Glutamatergic neuron (in vitro differentiated cells): ENCODE measurements around the gene PTPRT. TPM values are rescaled to one million over a fixed set of nuclear protein-coding genes. Genes with fewer than 3 reads are reported as not detected.

Source experiments
- DNase-seq: peaks from one replicate; pipeline ENCODE4 v3.0.0; 2022
- H3K27ac Mint-ChIP-seq: one replicate; pipeline ENCODE4 v1.8.0; 2020; ENCODE audit warnings: mild to moderate bottlenecking, mixed read lengths, inconsistent platforms; ENCODE audit not compliant: unreplicated experiment
- H3K27me3 Mint-ChIP-seq: one replicate; pipeline ENCODE4 v1.8.0; 2020; ENCODE audit warnings: mild to moderate bottlenecking, moderate library complexity, mixed read lengths, inconsistent platforms; ENCODE audit not compliant: unreplicated experiment
- H3K36me3 Mint-ChIP-seq: one replicate; pipeline ENCODE4 v1.8.0; 2020; ENCODE audit warnings: mild to moderate bottlenecking, mixed read lengths, inconsistent platforms; ENCODE audit not compliant: unreplicated experiment
- H3K4me1 Mint-ChIP-seq: one replicate; pipeline ENCODE4 v1.8.0; 2020; ENCODE audit warnings: mild to moderate bottlenecking, low read depth, mixed read lengths, inconsistent platforms; ENCODE audit not compliant: unreplicated experiment
- H3K4me3 Mint-ChIP-seq: one replicate; pipeline ENCODE4 v1.8.0; 2020; ENCODE audit warnings: mild to moderate bottlenecking, mixed read lengths, inconsistent platforms; ENCODE audit not compliant: unreplicated experiment
- H3K9me3 Mint-ChIP-seq: one replicate; pipeline ENCODE4 v1.8.0; 2020; ENCODE audit warnings: mild to moderate bottlenecking, moderate library complexity, mixed read lengths, inconsistent platforms; ENCODE audit not compliant: unreplicated experiment
- total RNA-seq: library from RNA; stranded (reverse); fragmentation: NEBNext Ultra II Directional; extraction: Animal tissue kit (Norgen Biotek cat#: 25700); gene quantifications from one replicate; pipeline ENCODE4 v1.2.1, GENCODE V29; 2021; ENCODE audit not compliant: unreplicated experiment
- TF ChIP-seq, protein P1 (sequence below): fragments of 200-600 bp; sonication (generic); IDR thresholded peaks from one replicate; pipeline ENCODE4 v1.5.0; 2021; ENCODE audit not compliant: partially characterized antibody, unreplicated experiment

The PTPRT gene
- total RNA-seq, 1 donor from 2014 or later: 1.9 TPM

DNA sequence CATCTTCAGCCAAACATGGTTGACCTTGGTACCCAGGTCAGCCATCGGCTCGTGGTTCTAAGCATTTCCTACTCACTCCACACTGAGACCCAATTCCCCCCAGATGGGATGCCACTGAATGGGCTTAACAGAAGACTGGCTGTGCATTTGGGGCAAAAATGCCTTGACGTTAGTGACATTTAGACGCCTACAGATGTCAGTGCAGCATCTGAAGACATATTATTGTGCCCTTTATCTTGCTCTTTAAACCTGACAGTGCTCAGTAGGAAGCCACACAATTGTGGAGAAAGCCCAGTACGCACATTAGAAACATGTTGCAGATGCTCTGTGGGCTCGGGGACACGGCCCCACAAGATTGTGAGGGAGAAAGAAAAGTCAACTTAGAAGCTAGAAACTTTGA, 414.7 kb downstream of the PTPRT start:
- no peak for DNase-seq
- Mint-ChIP-seq H3K4me3 (no peak overlapping the region), H3K36me3 (no peaks in the 10 kb centered on the region), H3K4me1 (no peaks in the 10 kb centered on the region), H3K27me3 (peaks cover 5% of the 10 kb centered on the region), H3K27ac (no peak overlapping the region), H3K9me3 (peaks cover 2% of the 10 kb centered on the region)
- TF ChIP-seq, protein P1, sequence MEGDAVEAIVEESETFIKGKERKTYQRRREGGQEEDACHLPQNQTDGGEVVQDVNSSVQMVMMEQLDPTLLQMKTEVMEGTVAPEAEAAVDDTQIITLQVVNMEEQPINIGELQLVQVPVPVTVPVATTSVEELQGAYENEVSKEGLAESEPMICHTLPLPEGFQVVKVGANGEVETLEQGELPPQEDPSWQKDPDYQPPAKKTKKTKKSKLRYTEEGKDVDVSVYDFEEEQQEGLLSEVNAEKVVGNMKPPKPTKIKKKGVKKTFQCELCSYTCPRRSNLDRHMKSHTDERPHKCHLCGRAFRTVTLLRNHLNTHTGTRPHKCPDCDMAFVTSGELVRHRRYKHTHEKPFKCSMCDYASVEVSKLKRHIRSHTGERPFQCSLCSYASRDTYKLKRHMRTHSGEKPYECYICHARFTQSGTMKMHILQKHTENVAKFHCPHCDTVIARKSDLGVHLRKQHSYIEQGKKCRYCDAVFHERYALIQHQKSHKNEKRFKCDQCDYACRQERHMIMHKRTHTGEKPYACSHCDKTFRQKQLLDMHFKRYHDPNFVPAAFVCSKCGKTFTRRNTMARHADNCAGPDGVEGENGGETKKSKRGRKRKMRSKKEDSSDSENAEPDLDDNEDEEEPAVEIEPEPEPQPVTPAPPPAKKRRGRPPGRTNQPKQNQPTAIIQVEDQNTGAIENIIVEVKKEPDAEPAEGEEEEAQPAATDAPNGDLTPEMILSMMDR: no peak

DNA sequence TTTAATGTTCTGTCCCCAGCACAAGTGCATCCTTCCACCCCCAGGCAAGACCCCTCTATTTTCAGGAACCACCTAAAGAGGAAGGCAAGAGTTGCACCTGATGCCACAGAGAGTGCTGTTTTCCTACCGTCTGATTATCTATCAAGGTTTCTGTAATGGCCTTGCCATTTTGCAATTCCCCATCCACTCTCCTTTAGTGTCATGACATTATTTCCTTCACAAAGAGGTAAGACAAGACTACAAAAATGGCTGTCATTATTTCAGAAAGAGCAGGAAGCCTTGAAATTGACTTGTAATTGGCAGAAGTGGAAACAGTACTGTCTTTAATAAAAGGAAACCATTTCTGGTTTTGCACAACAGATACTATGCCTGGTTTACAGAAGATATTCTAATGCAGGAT, 426.7 kb downstream of the PTPRT start:
- no peaks in the 10 kb centered on the region for H3K36me3 Mint-ChIP-seq
- no peaks in the 10 kb centered on the region for H3K27me3 Mint-ChIP-seq
- TF ChIP-seq, protein P1: no peak
- H3K27ac Mint-ChIP-seq: no peak overlapping the region
- DNase-seq: no peak
- H3K4me1 Mint-ChIP-seq: no peaks in the 10 kb centered on the region
- no peak overlapping the region for H3K4me3 Mint-ChIP-seq
- H3K9me3 Mint-ChIP-seq: peaks cover 4% of the 10 kb centered on the region

DNA sequence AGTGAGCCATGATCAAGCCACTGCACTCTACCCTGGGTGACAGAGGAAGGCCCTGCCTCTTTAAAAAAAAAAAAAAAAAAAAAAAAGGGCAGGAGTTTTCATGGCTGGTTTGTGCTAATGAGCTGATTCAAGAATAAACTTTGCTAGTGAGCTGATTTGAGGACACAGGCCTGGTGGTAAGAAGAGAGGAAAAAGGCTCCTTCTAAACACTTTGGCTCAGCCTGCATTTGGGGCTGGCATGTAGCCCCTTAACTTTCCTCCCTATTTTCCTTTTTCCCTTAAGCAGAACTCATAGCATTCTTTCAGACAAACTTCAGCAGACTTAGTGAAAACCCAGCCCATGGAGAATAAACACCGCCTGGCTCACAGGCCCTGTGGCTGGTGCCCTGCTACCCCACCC, 432.7 kb downstream of the PTPRT start:
- Mint-ChIP-seq H3K36me3 (no peaks in the 10 kb centered on the region), H3K27me3 (peaks cover 2% of the 10 kb centered on the region), H3K27ac (no peak overlapping the region), H3K9me3 (peaks cover 4% of the 10 kb centered on the region), H3K4me3 (no peak overlapping the region), H3K4me1 (peaks cover 2% of the 10 kb centered on the region)
- no peak for DNase-seq
- TF ChIP-seq, protein P1: no peak

DNA sequence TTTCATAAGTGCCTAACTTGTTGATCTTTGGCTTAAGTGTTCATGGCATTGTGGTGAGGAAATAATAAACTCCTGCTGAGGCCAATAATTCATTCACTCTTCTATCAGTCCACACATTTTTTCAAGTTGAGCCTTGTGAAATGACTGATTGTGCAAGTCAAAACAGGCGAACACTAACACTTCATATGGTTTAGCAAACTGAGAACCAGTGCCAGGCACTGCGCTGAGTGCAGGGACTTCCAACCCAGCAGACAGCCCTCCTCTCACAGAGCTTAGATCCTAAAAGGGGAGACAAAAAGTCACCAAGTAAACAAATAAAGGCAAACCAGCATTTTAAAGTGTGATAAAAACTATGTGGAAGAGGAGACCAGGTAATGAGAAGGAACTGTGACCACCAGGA, 435.0 kb downstream of the PTPRT start:
- Mint-ChIP-seq H3K4me3 (no peak overlapping the region), H3K4me1 (peaks cover 2% of the 10 kb centered on the region), H3K36me3 (no peaks in the 10 kb centered on the region), H3K27me3 (peaks cover 2% of the 10 kb centered on the region), H3K27ac (no peak overlapping the region), H3K9me3 (peaks cover 4% of the 10 kb centered on the region)
- TF ChIP-seq, protein P1: no peak
- DNase-seq: no peak

DNA sequence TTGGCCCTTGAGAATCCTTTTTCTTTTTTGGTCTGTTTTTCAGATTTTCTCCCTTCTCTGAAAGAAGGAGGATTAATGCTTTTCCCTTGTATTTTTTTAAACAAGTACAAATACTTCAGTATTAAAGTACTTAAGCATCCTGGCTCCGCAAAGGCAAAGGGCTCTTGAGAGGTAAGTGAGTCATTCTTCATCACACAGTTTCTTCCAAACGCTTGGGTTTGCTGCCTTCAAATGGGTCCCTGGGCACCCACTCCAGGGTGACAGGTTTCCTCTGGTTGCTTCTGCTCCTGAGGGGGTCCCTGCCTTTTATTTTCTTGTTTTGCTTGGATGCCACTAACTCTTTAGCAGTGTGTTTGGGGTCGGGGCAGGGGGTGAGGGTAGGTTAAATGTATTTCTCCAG, 437.1 kb downstream of the PTPRT start:
- TF ChIP-seq, protein P1: no peak
- no peak overlapping the region for H3K4me3 Mint-ChIP-seq
- peaks cover 2% of the 10 kb centered on the region for H3K4me1 Mint-ChIP-seq
- no peaks in the 10 kb centered on the region for H3K36me3 Mint-ChIP-seq
- peaks cover 2% of the 10 kb centered on the region for H3K9me3 Mint-ChIP-seq
- peaks cover 2% of the 10 kb centered on the region for H3K27me3 Mint-ChIP-seq
- no peak for DNase-seq
- H3K27ac Mint-ChIP-seq: no peak overlapping the region
